Activated CD8-positive, alpha-beta memory T cell treated with anti-CD3 and anti-CD28 coated beads, Interleukin-2, amount 50 U/mL, for 24 hours (primary cell): ENCODE measurements around the gene TYK2.
A peak's percentile ranks its signal among the peaks of the same experiment; 100 is the strongest.
"Not testable (repeated sequence)": the region's sequence is repeated elsewhere in the genome, so short reads cannot be mapped to it uniquely, and the experiment has no call there.

Source experiments
- DNase-seq: peaks from one replicate; pipeline ENCODE4 v3.0.0-alpha.2; 2020; ENCODE audit errors: extremely low read depth

Gene TYK2

DNA sequence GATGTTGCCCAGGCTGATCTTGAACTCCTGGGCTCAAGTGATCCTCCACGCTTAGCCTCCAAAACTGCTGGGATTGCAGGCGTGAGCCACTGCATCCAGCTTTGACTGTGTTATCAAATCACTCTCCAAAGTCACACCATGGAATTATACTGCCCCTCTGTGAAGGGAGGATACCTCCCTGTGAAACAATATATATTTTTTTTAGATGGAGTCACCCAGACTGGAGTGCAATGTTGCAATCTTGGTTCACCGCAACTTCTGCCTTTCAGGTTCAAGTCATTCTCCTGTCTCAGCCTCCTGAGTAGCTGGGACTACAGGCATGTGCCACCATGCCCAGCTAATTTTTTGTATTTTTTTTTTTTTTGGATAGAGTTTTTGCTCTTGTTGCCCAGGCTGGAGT, 7.7 kb downstream of the TYK2 start:
- DNase-seq = no peak

DNA sequence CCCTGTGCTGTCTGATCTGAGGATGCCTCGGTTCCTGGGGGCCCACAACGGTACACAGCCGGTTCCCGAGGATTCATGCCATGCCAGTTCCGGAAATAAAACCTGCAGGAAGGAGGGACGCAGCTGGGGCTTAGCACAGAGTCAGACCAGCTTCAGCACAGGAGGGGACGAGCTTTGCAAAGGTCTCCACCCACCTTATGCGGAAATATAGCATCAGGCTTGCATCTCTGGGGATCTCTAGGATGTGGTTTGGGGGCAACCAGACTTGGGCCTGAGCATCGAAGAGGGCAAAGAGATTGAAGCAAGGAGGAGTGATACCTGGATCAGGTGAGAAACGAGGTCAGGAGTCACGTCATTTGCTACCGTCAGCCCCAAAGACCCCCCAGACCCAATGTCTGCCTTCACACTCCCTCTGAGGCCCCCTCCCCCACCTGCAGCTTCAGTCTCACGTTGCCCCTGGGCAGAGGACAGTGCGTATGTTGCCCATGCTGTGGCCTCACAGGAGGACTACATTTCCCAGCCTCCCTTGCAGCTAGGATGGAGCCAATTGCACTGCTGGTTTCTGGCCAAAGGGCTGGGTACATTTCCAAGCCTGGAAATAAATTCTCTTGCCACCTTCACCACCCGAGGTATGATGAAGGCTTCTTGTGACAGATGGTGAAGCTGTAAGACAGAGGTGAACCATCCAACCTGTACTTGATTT, 12.1 kb downstream of the TYK2 start:
- DNase-seq = no peak

DNA sequence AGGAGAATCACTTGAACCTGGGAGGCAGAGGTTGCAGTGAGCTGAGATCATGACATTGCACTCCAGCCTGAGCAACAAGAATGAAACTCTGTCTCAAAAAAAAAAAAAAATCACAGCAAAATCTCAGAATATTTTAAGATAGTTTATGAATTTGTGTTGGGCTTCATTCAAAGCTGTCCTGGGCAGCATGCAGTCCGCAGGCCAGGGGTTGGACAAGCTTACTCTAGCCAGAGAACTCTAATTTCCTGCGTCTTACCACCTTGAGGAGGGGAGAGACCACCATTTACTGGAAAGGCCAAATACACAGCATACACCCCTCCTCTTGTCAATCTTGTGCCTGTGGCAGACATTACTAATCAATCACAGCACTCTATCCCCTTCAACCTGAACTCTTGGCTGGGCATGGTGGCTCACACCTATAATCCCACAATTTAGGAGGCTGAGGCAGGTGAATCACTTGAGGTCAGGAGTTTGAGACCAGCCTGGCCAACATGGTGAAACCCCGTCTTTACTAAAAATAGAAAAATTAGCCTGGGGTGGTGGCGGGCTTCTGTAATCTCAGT, 13.3 kb downstream of the TYK2 start:
- not testable (repeated sequence) for DNase-seq

DNA sequence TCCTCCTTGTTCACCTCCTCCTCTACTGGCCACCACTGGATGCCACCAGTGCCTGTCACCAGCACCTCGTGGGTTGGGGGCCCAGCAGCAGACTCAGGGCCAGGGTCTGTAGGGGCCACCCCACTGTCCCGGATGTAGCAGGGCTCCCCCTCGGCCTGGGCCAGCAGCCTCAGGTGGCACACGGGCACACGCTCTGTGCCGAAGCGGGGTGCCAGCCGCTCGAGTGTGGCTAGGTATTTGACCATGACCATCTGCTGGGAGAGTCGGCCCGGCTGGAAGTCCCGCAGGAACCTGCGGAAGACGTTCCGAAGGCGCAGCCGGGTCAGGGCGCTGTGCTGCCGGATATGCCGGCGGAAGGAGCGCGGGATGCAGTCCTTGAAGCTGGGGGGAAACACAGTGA, 14.9 kb downstream of the TYK2 start:
- DNase-seq = no peak

DNA sequence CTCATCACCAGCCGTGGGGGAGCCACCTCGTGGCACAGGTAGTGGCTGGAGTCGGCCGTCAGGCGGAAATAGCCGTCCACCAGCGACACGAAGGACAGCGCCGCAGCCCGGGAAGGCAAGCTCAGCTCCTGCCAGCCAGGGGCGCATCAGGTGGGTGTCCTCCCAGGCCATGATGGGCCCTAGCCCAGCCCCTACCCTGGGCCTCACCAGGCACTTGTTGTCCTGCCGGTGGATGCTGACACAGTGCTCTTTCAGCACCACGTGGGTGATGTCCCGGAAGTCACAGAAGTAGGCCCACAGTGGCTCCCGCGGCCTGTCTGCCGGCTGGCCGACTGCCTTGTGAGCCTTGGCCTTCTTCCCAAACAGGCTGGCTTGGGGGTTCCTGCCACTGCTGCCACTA, 15.7 kb downstream of the TYK2 start:
- DNase-seq = no peak

DNA sequence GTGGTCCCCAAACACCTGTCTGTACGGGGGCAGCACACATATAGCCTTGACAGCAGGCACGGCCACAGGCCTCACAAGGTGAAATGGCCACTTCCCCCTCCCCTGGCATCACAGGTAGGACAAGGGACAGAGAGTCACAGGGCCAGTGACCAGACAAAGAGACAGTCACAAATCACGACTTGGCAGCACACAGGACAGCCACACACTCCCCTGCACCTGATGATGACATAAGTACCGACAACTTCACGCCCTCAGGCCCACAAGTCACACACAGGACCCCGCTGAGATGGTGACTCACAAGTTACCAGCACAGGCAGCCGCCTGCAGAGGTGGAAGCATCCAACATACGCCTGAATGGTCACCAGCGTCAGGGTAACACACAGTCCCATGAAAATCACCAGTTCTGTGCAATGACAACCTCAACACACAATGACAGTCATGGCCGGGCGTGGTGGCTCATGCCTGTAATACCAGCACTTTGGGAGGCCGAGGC, 16.5 kb downstream of the TYK2 start:
- DNase-seq = no peak

DNA sequence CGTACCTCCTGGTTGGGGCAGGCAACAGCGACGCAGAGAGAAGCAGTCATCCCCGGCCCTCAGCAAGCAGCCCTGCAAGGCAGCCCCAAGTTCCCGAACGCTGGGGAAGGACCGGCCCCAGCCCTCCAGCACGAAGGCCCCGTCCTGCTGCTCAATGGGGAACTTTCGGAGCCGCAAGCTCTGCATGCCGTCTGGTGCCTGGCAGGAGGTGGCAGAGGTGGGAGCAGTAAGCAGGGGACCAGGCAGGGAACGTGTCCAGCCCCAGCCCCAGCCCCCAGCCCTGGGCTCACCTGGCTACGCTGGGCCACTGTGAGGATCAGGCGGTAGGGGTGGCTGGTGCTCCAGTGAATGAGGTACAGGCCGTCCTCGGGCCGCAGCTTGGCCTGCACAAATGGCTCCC, 18.1 kb downstream of the TYK2 start:
- no peak for DNase-seq

DNA sequence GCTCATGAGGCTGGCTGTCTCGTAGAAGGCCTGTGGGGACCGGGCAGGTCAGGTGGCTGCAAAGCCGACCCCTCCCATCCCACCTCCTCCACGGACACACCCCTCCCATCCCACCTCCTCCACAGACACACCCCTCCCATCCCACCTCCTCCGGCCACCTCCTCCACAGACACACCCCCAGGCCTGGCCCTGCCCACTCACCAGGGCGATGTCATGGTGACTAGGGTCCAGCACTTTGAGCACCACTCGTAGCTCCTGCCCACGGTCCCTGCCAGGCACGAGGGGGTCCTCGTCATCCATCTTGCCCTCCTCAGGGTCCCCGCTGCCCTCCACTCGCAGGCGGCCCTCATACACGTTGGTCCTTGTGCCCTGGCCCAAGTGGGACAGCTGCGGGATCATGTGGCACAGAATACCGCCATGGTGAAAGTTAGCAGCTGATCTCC, 18.8 kb downstream of the TYK2 start:
- no peak for DNase-seq

DNA sequence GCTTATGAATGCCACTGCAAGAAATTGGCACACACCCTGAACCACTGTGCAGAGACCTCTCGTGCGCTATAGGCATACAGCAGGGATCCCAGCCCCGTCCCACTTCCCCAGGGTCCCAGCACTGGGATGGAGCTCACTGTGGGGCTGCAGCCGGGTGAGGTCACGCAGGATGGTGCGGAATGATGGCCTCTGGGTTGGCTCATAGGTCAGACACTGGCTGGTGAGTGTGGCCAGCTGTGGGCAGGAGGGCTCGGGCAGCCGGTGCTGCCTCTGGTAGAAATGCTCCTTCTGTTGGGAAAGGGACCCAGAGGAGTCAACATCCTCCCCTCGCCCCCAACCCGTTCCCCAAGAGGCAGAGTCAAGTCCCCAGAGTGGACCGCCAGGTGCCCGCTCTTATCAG, 23.9 kb downstream of the TYK2 start:
- no peak for DNase-seq

DNA sequence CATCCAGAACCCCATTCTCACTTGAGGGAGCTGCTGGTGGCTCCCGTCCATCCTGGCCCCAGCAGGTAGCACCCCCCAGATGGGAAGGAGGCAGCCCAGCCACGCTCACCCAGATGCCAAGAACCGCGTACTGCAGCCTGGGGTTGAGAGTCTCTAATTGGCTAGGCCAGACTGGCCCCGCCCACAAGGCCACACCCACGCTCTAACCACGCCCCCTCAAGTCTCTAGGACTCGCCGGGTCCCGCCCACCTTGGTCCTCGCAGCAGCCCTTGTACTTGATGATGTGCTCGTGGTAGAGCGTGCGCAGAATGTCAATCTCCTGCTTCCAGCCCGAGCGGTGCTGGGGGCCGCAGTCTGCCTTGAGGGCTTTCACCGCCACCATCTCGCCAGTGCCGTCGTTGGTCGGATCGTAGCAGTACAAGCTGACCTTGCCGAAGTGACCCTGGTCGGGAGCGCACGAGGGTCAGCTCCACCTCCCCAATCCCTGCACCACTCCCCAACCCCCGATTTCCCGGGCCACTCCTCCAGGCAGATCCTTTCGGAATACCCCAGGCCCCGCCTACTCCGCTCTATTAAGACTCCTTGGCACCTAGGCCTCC, 26.5 kb downstream of the TYK2 start:
- DNase-seq = peak; percentile 40

DNA sequence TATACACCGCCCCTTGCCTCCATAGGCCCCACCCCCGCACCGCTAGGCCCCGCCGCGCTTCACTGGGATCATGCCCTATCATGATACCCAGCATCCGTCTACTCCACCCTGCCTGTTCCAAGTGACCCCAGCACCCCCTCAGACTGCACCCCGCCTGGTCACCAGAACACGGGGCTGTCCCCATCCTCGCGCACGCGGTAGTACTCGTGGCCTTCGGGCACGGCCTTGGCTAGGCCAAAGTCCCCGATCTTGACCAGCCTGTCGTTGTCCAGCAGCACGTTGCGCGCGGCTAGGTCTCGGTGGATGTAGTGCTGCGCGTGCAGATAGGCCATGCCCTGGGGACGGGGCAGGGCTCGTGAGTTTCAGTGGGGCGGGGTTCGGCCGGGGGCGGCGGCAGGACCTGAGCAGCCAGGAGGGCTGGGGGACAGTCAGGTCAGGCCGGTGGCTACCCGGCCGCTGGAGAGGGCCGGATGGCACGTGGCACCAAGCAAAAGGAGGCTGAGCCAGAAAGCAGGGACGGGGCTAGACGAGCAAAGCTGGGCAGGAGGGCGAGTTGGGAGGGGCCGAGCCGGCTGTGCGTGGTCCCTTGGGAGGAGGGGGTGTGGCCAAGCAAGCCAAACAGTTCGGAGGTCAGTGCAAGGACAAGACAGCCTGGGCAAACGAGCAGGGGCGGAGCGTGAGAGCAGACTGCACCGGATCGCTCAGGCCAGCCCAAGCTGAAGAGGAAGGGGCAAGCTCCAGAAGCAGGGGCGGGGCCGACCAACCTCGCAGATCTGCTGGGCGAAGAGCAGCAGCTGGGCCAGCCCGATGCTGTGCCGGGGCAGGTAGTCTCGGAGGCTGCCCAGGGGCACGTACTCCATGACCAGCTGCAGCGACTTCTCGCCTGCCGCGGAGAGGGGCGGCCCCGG, 27.4 kb downstream of the TYK2 start:
- no peak for DNase-seq

DNA sequence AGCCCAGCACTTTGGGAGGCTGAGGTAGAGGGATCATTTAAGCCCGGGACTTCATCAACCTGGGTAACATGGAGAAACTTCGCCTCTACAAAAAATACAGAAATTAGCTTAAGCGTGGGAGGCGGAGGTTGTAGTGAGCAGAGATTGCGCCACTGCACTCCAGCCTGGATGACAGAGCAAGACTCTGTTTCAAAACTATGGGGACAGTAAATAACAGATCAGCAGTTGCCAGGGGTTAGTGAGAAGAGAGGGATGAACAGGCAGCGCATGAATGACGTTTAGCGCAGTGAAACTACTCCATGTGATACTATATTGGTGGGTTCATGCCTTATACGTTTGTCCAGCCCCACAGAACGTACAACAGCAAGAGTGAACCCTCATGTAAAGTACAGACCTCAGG, 33.9 kb downstream of the TYK2 start:
- DNase-seq = no peak

DNA sequence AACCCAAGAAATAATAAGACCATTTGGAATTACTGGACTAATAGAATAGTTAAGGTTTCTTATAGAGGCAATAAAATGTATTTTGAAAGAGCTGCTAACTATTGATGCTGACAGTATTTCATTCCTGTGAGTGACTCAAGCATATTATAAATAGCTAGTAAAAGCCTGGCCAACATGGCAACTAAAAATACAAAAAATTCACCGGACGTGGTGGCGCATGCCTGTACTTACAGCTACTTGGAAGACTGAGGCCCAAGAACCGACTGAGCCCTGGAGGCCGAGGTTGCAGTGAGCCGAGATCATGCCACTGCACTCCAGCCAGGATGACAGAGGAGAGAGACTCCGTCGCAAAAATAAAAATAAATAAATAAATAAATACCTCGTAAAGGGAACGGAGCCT, 35.6 kb downstream of the TYK2 start:
- no peak for DNase-seq

DNA sequence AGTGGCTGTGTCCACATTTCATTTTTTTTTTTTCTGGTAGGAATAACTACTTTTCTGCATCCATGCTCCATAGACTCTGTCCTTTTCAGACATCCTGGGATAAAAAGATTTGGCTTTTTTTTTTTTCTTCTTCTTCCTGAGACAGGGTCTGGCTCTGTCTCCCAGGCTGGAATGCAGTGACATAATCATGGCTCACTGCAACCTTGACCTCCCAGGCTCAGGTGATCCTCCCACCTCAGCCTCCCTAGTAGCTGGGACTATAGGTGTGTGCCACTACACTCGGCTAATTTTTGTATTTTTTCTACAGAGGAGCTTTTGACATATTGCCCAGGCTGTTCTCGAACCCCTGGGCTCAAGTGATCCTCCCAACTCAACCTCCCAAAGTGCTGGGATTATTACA, 36.9 kb downstream of the TYK2 start:
- DNase-seq = no peak

DNA sequence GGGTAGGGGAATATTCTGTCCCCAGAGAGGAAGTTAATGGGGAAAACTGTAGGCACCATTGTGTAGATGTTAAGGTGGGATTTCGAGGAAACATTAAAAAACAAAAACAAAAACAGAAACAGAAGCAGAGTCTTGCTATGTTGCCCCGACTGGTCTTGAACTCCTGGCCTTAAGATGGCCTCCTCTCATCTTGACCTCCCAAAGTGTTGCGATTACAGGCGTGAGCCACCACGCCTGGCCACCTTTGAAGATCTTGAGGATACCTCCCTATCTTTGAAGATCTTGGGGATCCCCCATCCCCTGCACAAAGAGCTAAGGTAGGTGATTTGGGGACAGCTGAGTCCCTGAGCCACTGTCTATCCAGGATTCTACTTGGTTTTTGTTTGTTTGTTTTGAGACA, 40.4 kb downstream of the TYK2 start:
- DNase-seq = no peak

DNA sequence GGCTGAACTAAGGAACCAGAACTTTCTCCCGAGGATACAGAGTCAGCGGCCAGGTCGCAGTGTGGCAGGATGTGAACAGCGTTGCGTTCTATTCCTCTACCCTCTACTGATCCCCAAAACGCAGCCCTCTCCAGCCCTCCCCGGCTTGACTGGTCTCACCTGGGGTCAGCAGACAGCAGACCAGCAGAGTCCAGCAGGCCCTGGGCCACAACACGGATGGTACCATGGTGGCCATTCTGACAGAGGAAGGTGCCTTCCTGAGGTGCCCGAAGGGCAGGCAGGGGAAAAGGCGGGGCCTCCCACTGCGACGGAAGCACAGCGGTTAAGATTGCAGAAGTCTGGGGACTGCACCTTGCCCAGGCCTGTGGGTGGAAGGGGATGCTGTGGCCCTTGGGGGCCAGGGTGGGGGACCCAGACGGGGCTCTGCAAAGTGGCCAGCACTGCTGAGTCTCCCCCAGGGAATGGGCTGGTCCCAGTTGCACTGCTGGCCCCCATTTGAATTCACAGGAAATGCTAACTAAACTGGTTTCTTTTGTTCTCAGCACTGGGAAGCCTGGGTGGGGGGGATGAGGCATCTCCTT, 40.9 kb downstream of the TYK2 start, which contains the start of gene ICAM3:
ICAM3 (minus strand) TSS at position 245 of the 581 bp plus-strand sequence; CDS start at position 235, 10 bp downstream.
- peak; percentile 40 for DNase-seq

DNA sequence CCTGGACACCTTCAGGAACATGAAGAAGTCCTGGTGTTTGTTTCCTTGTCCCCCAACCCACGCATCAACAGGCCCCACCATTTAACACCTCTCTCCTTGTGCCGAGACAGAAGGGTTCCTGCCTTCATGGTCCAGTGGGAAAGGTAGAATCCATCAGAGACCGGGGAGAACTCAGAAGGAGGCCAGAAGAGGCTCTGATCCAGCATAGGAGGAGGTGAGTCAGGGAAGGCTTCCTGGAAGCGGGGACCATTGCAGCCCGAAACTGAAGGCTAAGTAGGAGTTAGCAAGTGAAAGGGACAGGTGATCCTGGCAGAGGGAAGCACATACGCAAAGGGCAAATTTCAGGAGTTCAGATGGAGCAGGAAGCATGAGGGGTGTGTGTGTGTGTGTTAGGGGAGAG, 41.4 kb downstream of the TYK2 start:
- DNase-seq = no peak

DNA sequence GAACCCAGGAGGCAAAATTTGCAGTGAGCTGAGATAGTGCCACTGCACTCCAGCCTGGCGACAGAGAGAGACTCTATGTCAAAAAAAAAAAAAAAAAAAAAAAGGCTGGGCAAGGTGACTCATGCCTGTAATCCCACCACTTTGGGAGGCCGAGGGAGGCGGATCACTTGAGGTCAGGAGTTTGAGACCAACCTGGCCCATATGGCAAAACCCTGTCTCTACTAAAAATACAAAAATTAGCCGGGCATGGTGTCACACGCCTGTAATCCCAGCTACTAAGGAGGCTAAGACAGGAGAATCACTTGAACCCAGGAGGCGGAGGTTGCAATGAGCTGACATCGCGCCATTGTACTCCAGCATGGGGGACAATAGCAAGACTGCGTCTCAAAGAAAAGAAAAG, 43.6 kb downstream of the TYK2 start:
- not testable (repeated sequence) for DNase-seq

DNA sequence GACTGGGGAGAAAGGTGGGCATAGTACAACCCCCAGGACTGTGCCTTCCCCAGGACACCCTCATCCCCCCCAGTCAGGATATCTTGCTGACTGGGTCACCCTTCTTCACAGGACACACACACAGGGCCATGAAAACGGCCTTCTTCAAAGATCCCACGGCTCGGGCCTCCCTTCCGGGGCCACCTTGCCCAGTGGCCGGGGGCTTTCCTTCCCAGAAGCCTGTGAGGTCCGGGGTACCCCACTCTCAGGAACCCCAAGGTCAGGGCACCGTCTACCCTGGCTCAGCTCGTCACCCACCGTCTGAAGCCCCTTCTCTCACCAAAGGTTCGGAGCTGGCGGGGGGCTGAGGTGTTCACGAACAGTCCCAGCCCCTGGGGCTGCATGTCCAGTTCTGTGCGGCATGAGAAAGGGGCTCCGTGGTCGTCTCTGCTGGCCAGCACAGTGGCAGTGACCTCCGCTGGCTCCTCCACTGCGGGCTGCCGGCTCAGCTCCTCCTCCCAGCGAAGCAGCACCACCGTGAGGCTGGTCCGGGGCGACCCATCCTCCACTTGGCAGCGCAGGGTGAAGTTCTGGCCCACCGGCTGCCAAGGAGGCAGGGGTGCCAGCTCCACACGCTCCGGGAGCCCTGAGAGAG, 44.9 kb downstream of the TYK2 start:
- no peak for DNase-seq

DNA sequence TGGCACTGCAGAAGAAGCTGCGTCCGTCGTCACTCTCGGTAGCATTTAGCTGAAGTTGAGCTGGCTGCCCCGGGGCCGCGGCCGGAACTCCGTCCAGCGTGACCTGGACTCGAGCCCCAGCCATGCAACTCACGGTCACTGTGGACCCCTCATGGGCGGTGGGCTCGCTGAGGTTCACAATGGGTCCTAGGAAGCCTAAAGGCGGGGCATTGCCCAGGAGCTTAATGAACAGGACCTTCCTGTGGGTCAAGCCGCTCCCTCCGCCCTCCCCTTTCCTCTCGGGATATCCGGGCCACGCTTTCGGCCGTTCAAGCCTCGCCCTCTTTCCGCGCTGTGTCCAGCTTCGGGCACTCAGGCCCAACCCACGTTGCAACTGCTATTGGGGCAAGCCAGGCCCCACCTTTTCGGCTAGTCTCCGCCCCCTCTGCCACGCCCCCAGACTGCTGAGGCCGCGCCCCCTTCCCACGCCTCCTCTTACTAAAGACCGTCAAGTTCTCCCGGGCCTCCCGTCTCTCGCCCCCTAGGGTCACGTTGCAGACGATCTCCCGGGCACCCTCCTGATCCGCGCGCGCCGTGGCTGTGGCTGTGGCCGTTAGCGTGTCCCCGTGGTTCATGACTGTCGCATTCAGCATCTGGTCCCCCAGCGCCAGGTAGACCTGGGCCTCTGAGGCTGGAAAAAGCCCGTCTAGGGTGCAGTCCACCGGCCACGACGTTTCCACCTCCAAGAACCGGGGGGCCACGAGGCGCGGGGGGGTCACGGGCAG, 45.6 kb downstream of the TYK2 start:
- DNase-seq = no peak
